Measurements from ENCODE around the gene GRK7.

DNA sequence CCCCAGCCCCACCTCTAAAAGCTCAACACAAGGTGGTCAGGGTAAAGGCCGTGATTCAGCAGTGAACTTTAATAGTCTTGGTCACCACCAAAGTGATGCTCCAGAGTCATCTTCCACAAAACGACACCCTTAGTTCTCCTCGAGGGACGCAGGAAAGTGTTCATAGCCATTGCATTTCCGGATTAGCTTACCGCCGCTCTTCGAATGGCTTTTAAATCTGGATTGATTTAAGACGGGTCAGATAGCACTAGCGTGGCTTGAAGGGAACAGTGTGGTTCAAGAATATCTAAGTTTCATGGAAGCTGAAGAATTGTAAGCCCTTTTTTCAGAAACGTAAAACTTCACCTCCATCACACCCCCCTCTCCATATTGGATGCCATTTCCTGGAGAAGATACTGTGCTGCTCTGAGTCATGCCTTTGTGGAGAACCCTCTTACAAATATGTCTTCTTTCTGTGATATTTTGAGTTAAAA, 24.3 kb upstream of the GRK7 start:
- TF ChIP-seq, protein P1, sequence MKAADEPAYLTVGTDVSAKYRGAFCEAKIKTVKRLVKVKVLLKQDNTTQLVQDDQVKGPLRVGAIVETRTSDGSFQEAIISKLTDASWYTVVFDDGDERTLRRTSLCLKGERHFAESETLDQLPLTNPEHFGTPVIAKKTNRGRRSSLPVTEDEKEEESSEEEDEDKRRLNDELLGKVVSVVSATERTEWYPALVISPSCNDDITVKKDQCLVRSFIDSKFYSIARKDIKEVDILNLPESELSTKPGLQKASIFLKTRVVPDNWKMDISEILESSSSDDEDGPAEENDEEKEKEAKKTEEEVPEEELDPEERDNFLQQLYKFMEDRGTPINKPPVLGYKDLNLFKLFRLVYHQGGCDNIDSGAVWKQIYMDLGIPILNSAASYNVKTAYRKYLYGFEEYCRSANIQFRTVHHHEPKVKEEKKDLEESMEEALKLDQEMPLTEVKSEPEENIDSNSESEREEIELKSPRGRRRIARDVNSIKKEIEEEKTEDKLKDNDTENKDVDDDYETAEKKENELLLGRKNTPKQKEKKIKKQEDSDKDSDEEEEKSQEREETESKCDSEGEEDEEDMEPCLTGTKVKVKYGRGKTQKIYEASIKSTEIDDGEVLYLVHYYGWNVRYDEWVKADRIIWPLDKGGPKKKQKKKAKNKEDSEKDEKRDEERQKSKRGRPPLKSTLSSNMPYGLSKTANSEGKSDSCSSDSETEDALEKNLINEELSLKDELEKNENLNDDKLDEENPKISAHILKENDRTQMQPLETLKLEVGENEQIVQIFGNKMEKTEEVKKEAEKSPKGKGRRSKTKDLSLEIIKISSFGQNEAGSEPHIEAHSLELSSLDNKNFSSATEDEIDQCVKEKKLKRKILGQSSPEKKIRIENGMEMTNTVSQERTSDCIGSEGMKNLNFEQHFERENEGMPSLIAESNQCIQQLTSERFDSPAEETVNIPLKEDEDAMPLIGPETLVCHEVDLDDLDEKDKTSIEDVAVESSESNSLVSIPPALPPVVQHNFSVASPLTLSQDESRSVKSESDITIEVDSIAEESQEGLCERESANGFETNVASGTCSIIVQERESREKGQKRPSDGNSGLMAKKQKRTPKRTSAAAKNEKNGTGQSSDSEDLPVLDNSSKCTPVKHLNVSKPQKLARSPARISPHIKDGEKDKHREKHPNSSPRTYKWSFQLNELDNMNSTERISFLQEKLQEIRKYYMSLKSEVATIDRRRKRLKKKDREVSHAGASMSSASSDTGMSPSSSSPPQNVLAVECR (CRISPR knock-in tag; IDR thresholded peaks at IDR 0.05; ENCODE audit: borderline replicate concordance) = no peak
- TF ChIP-seq CHD4 (IDR thresholded peaks at IDR 0.05; ENCODE audit: borderline replicate concordance, low read length) (no peak), MATR3 (CRISPR knock-in tag; IDR thresholded peaks at IDR 0.05) (no peak), EZH2 (conservative IDR thresholded peaks at IDR 0.05; ENCODE audit: low read depth, low read length) (no peak)
- TF ChIP-seq, protein P2, sequence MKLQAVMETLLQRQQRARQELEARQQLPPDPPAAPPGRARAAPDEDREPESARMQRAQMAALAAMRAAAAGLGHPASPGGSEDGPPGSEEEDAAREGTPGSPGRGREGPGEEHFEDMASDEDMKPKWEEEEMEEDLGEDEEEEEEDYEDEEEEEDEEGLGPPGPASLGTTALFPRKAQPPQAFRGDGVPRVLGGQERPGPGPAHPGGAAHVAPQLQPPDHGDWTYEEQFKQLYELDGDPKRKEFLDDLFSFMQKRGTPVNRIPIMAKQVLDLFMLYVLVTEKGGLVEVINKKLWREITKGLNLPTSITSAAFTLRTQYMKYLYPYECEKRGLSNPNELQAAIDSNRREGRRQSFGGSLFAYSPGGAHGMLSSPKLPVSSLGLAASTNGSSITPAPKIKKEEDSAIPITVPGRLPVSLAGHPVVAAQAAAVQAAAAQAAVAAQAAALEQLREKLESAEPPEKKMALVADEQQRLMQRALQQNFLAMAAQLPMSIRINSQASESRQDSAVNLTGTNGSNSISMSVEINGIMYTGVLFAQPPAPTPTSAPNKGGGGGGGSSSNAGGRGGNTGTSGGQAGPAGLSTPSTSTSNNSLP (IDR thresholded peaks at IDR 0.05; ENCODE audit: low read depth, low read length) = no peak
